Suprapubic skin (tissue), 4 donors: Measurements from ENCODE around the gene DBH. TPM values are rescaled to one million over a fixed set of nuclear protein-coding genes. Genes with fewer than 3 reads are reported as not detected.
"Not testable (repeated sequence)": the region's sequence is repeated elsewhere in the genome, so short reads cannot be mapped to it uniquely, and the experiment has no call there.

Source experiments
- DNase-seq, 2 donors: peaks; one replicate each; pipeline ENCODE4 v3.0.0-alpha.2; 2019; ENCODE audit warnings: low spot score in 2 of 2
- H3K27ac ChIP-seq: fragments of 200-600 bp; sonication (generic); one replicate; pipeline ENCODE4 v1.5.1; 2019
- H3K27me3 ChIP-seq: fragments of 200-600 bp; sonication (generic); one replicate; pipeline ENCODE4 v1.5.1; 2019
- H3K36me3 ChIP-seq: fragments of 200-600 bp; sonication (generic); one replicate; pipeline ENCODE4 v1.5.1; 2019
- H3K4me1 ChIP-seq: fragments of 200-600 bp; sonication (generic); one replicate; pipeline ENCODE4 v1.5.1; 2019
- H3K4me3 ChIP-seq: fragments of 200-600 bp; sonication (generic); one replicate; pipeline ENCODE4 v1.5.1; 2019; ENCODE audit warnings: mild to moderate bottlenecking
- H3K9me3 ChIP-seq: fragments of 200-600 bp; sonication (generic); one replicate; pipeline ENCODE4 v1.5.1; 2019
- EP300 ChIP-seq: sonication (generic); formaldehyde crosslinking; IDR thresholded peaks from one replicate; pipeline ENCODE4 v1.6.1; 2017; ENCODE audit warnings: antibody characterized with exemption
- POLR2A ChIP-seq, 2 donors: fragments of 450-650 bp; IDR thresholded peaks; one replicate each; pipeline ENCODE4 v1.6.1; 2017; ENCODE audit warnings: antibody characterized with exemption in 2 of 2, mild to moderate bottlenecking in 2 of 2, moderate library complexity in 2 of 2
- POLR2AphosphoS5 ChIP-seq, 3 donors: sonication (generic); formaldehyde crosslinking; IDR thresholded peaks; one replicate each; pipeline ENCODE4 v1.6.1; 2017; ENCODE audit warnings: antibody characterized with exemption in 3 of 3
- WGBS: methylation state at CpG from one replicate; pipeline ENCODE4 v1.1.5; 2018; 5-methylcytosine and 5-hydroxymethylcytosine counted together
- total RNA-seq, 4 donors: library from RNA; depleted of rRNA; stranded (reverse); fragments of >200 nt; gene quantifications; one replicate each; pipeline ENCODE4 v1.1.0, GENCODE V29; 2016
- TF ChIP-seq, protein P1 (sequence below), 2 donors: fragments of 200-600 bp in 1 of 2; fragments of 450-650 bp in 1 of 2; sonication (generic) in 1 of 2; IDR thresholded peaks; one replicate each; pipeline ENCODE4 v1.5.1; 2016 to 2019; ENCODE audit warnings: antibody characterized with exemption in 2 of 2, mild to moderate bottlenecking in 1 of 2, moderate library complexity in 1 of 2

Gene DBH
- total RNA-seq, 4 donors from 2014 or later: not detected

GRCh38 chr9:133622555-133622954 is 13.6 kb upstream of the DBH start:
- H3K27me3 ChIP-seq: peaks cover 45% of the 10 kb centered on the region

DNA sequence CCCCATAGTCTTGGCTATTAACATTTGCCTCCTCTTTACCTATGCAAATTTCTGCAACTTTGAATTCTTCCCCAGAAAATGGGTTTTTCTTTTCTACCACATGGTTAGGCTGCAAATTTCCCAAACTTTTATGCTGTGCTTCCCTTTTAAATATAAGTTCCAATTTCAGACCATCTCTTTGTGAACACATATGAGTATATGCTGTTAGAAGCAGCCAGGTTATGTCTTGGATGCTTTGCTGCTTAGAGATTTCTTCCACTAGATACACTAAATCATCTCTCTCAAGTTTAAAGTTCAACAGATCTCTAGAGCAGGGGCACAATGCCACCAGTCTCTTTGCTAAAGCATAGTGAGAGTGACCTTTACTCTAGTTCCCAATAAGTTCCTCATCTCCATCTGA is 10.2 kb upstream of the DBH start:
- DNase-seq, H3K9me3 ChIP-seq, H3K4me3 ChIP-seq, H3K36me3 ChIP-seq, H3K27ac ChIP-seq, H3K4me1 ChIP-seq: not testable (repeated sequence)
- H3K27me3 ChIP-seq: peaks cover 41% of the 10 kb centered on the region

More at GRCh38 chr9:133622555-133622954, 13.6 kb upstream of the DBH start:
- Histone ChIP-seq H3K36me3 (no peaks in the 10 kb centered on the region), H3K4me1 (no peaks in the 10 kb centered on the region), H3K4me3 (no peak overlapping the region), H3K9me3 (no peaks in the 10 kb centered on the region), H3K27ac (no peak overlapping the region)
- WGBS: 59% methylated on average over 3 of the region's 5 CpGs
- no peak for DNase-seq
- TF ChIP-seq, protein P1, sequence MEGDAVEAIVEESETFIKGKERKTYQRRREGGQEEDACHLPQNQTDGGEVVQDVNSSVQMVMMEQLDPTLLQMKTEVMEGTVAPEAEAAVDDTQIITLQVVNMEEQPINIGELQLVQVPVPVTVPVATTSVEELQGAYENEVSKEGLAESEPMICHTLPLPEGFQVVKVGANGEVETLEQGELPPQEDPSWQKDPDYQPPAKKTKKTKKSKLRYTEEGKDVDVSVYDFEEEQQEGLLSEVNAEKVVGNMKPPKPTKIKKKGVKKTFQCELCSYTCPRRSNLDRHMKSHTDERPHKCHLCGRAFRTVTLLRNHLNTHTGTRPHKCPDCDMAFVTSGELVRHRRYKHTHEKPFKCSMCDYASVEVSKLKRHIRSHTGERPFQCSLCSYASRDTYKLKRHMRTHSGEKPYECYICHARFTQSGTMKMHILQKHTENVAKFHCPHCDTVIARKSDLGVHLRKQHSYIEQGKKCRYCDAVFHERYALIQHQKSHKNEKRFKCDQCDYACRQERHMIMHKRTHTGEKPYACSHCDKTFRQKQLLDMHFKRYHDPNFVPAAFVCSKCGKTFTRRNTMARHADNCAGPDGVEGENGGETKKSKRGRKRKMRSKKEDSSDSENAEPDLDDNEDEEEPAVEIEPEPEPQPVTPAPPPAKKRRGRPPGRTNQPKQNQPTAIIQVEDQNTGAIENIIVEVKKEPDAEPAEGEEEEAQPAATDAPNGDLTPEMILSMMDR (IDR thresholded peaks at IDR 0.05): no peak
- no peak for TF ChIP-seq POLR2A (IDR thresholded peaks at IDR 0.05)
- no peak for TF ChIP-seq EP300
- TF ChIP-seq POLR2AphosphoS5 (IDR thresholded peaks at IDR 0.05): no peak

DNA sequence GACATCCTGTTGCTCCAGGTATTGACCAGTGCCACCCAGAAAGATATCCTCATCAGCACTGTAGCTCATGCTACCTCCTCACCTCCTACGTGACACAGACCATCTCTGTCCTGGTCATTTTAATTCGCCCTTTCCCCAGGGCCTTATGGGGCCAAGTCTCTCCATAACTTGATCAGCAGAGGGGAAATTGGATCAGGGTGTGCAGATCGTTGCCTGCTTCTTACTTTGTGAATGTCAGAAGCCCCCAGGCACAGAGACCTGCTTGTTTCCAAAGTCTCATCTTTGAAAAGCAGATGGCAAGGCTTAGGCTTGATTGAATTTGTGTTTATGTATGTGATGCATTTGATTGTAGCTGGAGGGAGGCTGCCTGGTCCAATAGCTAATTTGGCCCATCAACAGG is 8.8 kb upstream of the DBH start:
- TF ChIP-seq, protein P1 (IDR thresholded peaks at IDR 0.05): no peak
- TF ChIP-seq EP300 (no peak), POLR2AphosphoS5 (IDR thresholded peaks at IDR 0.05) (no peak), POLR2A (IDR thresholded peaks at IDR 0.05) (no peak)
- no peak overlapping the region for H3K4me3 ChIP-seq
- H3K36me3 ChIP-seq: no peaks in the 10 kb centered on the region
- no peaks in the 10 kb centered on the region for H3K4me1 ChIP-seq
- WGBS: 50% methylated on average over 2 of the region's 3 CpGs
- H3K27ac ChIP-seq: no peak overlapping the region
- no peaks in the 10 kb centered on the region for H3K9me3 ChIP-seq
- no peak for DNase-seq
- peaks cover 29% of the 10 kb centered on the region for H3K27me3 ChIP-seq

- Histone ChIP-seq H3K4me3 (no peak overlapping the region), H3K4me1 (no peaks in the 10 kb centered on the region), H3K27ac (no peak overlapping the region), H3K9me3 (no peaks in the 10 kb centered on the region), H3K36me3 (no peaks in the 10 kb centered on the region), H3K27me3 (peaks cover 30% of the 10 kb centered on the region)
- 80% methylated on average over 8 of the region's 8 CpGs for WGBS
- DNase-seq: no peak
- TF ChIP-seq POLR2AphosphoS5 (IDR thresholded peaks at IDR 0.05) (no peak), POLR2A (IDR thresholded peaks at IDR 0.05) (no peak), EP300 (no peak)
- TF ChIP-seq, protein P1 (IDR thresholded peaks at IDR 0.05): no peak
Observed at GRCh38 chr9:133628766-133629165, 7.4 kb upstream of the DBH start.

- H3K27me3 ChIP-seq: peaks cover 37% of the 10 kb centered on the region
- H3K4me1 ChIP-seq: no peaks in the 10 kb centered on the region
- H3K36me3 ChIP-seq: no peaks in the 10 kb centered on the region
- TF ChIP-seq EP300: no peak
- no peak overlapping the region for H3K4me3 ChIP-seq
- WGBS: 93% methylated on average over 2 of the region's 23 CpGs
- H3K9me3 ChIP-seq: no peaks in the 10 kb centered on the region
- H3K27ac ChIP-seq: no peak overlapping the region
- no peak for DNase-seq
Observed at GRCh38 chr9:133629221-133630110, 6.7 kb upstream of the DBH start.

GRCh38 chr9:133631111-133631510 is 5.1 kb upstream of the DBH start:
- H3K27me3 ChIP-seq: peaks cover 51% of the 10 kb centered on the region
- no peaks in the 10 kb centered on the region for H3K4me1 ChIP-seq
- DNase-seq: no peak
- WGBS: 87% methylated on average over 7 of the region's 12 CpGs
- H3K4me3 ChIP-seq: no peak overlapping the region
- TF ChIP-seq POLR2A (IDR thresholded peaks at IDR 0.05) (no peak), EP300 (no peak), POLR2AphosphoS5 (IDR thresholded peaks at IDR 0.05) (no peak)
- TF ChIP-seq, protein P1 (IDR thresholded peaks at IDR 0.05): no peak
- H3K9me3 ChIP-seq: no peaks in the 10 kb centered on the region
- no peak overlapping the region for H3K27ac ChIP-seq
- H3K36me3 ChIP-seq: no peaks in the 10 kb centered on the region
